PC-3 (cell line): Measurements from ENCODE around the gene ADORA3. TPM values are rescaled to one million over a fixed set of nuclear protein-coding genes. Genes with fewer than 3 reads are reported as not detected.

Experiments used
- ATAC-seq: fragments of 200-7000 bp; cut with Tn5 transposase; 2 replicates; pipeline ENCODE4 v1.9.1; 2020; ENCODE audit warnings: mild to moderate bottlenecking, moderate library complexity
- BruUV-seq: library from RNA; stranded (reverse); fragments of 400-500 nt; replicated peaks from 2 replicates; lab custom pipeline; 2021; lab: Mats Ljungman, UMichigan
- CTCF ChIA-PET: fragments of 300-600 bp; sonication (Branson Sonifier 250); formaldehyde crosslinking; loops from one replicate; lab custom pipeline; 2022; ENCODE audit warnings: antibody characterized with exemption; lab: Charles Lee
- POLR2A ChIA-PET: fragments of 300-600 bp; sonication (Branson Sonifier 250); formaldehyde crosslinking; loops from one replicate; lab custom pipeline; 2022; ENCODE audit warnings: antibody characterized with exemption; ENCODE audit not compliant: unreplicated experiment; lab: Charles Lee
- DNase-seq: peaks from one replicate; pipeline ENCODE4 v3.0.0-alpha.2; 2015
- H2AFZ ChIP-seq: fragments of 300-600 bp; sonication (generic); 2 replicates; pipeline ENCODE4 v1.6.0; 2016; ENCODE audit warnings: antibody characterized with exemption, low read length
- H3F3A ChIP-seq: fragments of 300-600 bp; sonication (generic); one replicate; pipeline ENCODE4 v1.6.0; 2017; ENCODE audit warnings: antibody characterized with exemption, low read length, control low read depth, mild to moderate bottlenecking; ENCODE audit not compliant: unreplicated experiment
- H3K27ac ChIP-seq: fragments of 300-600 bp; sonication (generic); 2 replicates; pipeline ENCODE4 v1.5.1; 2016; ENCODE audit warnings: mild to moderate bottlenecking, low read length
- H3K27me3 ChIP-seq: fragments of 300-600 bp; sonication (generic); 2 replicates; pipeline ENCODE4 v1.6.1; 2016; ENCODE audit warnings: low read length, mixed read lengths
- H3K36me3 ChIP-seq: fragments of 300-600 bp; sonication (generic); 2 replicates; pipeline ENCODE4 v1.6.1; 2016; ENCODE audit warnings: low read depth, mixed run types, low read length, mixed read lengths
- H3K4me1 ChIP-seq: fragments of 300-600 bp; sonication (generic); 2 replicates; pipeline ENCODE4 v1.5.1; 2016; ENCODE audit warnings: low read length; ENCODE audit not compliant: insufficient read depth
- H3K4me2 ChIP-seq: fragments of 300-600 bp; sonication (generic); 2 replicates; pipeline ENCODE4 v1.6.0; 2016; ENCODE audit warnings: low read length
- H3K4me3 ChIP-seq: fragments of 300-600 bp; sonication (generic); 2 replicates; pipeline ENCODE4 v1.5.1; 2016; ENCODE audit warnings: mild to moderate bottlenecking, low read length, mixed read lengths
- H3K79me2 ChIP-seq: fragments of 300-600 bp; sonication (generic); 2 replicates; pipeline ENCODE4 v1.6.1; 2017; ENCODE audit warnings: low read length, mixed read lengths
- H3K9ac ChIP-seq: fragments of 300-600 bp; sonication (generic); 2 replicates; pipeline ENCODE4 v1.6.0; 2016; ENCODE audit warnings: mild to moderate bottlenecking, low read length
- H3K9me2 ChIP-seq: fragments of 300-600 bp; sonication (generic); replicated peaks from 2 replicates; pipeline ENCODE4 v1.6.1; 2016; ENCODE audit warnings: mixed run types, low read length, mixed read lengths
- H3K9me3 ChIP-seq: fragments of 300-600 bp; sonication (generic); 2 replicates; pipeline ENCODE4 v1.6.1; 2016; ENCODE audit warnings: low read length, mixed read lengths
- H4K20me1 ChIP-seq: fragments of 300-600 bp; sonication (generic); 2 replicates; pipeline ENCODE4 v1.6.1; 2016; ENCODE audit warnings: low read length, mixed read lengths
- EZH2 ChIP-seq: fragments of 300-600 bp; sonication (generic); IDR thresholded peaks from one replicate; pipeline ENCODE4 v1.6.1; 2017; ENCODE audit warnings: antibody characterized with exemption, mild to moderate bottlenecking, low read length; ENCODE audit not compliant: unreplicated experiment
- EZH2phosphoT487 ChIP-seq: fragments of 300-600 bp; sonication (generic); IDR thresholded peaks from 2 replicates; pipeline ENCODE4 v1.6.1; 2018; ENCODE audit warnings: mild to moderate bottlenecking, antibody characterized with exemption, low read length, borderline replicate concordance
- intact Hi-C: fragments of 100-400 bp; cut with micrococcal nuclease; formaldehyde crosslinking; loops from 2 replicates; pipeline ENCODE4 v1.9.0; 2023
- total RNA-seq: library from RNA; depleted of rRNA; stranded (reverse); fragments of >200 nt; gene quantifications from 2 replicates; pipeline ENCODE4 v1.2.3, GENCODE V29; 2014
- TF ChIP-seq, protein P1 (sequence below): fragments of 300-600 bp; sonication (generic); conservative IDR thresholded peaks from 2 replicates; pipeline ENCODE4 v1.5.1; 2017; ENCODE audit warnings: antibody characterized with exemption, low read depth, mild to moderate bottlenecking, low read length

Gene ADORA3
- total RNA-seq, 1 experiment from 2014 or later = not detected

- Histone ChIP-seq H3K9me2 (no peaks in the 10 kb centered on the region), H3K36me3 (peaks cover 71% of the 10 kb centered on the region), H2AFZ (no peak overlapping the region), H3K4me2 (no peak overlapping the region), H3F3A (no peaks in the 10 kb centered on the region), H4K20me1 (peaks cover 16% of the 10 kb centered on the region; the same call in 1 of the 2 replicates), H3K9me3 (no peaks in the 10 kb centered on the region), H3K4me3 (no peak overlapping the region), H3K9ac (no peak overlapping the region), H3K27ac (no peak overlapping the region), H3K4me1 (peaks cover 14% of the 10 kb centered on the region), H3K79me2 (peaks cover 56% of the 10 kb centered on the region), H3K27me3 (no peaks in the 10 kb centered on the region)
- ChIA-PET CTCF (no interaction called here), POLR2A (no interaction called here)
- ATAC-seq = no peak
- DNase-seq = no peak
- no peak for TF ChIP-seq EZH2
- TF ChIP-seq, protein P1, sequence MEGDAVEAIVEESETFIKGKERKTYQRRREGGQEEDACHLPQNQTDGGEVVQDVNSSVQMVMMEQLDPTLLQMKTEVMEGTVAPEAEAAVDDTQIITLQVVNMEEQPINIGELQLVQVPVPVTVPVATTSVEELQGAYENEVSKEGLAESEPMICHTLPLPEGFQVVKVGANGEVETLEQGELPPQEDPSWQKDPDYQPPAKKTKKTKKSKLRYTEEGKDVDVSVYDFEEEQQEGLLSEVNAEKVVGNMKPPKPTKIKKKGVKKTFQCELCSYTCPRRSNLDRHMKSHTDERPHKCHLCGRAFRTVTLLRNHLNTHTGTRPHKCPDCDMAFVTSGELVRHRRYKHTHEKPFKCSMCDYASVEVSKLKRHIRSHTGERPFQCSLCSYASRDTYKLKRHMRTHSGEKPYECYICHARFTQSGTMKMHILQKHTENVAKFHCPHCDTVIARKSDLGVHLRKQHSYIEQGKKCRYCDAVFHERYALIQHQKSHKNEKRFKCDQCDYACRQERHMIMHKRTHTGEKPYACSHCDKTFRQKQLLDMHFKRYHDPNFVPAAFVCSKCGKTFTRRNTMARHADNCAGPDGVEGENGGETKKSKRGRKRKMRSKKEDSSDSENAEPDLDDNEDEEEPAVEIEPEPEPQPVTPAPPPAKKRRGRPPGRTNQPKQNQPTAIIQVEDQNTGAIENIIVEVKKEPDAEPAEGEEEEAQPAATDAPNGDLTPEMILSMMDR = no peak
- no peak for TF ChIP-seq EZH2phosphoT487
- intact Hi-C loops = no loop called here
- BruUV-seq = no TSS peak
These were observed 48.4 kb downstream of the ADORA3 start for GRCh38 chr1:111454859-111455641.

GRCh38 chr1:111453706-111454105 is 49.7 kb downstream of the ADORA3 start:
- intact Hi-C loops = no loop called here
- no peaks in the 10 kb centered on the region for H3K27me3 ChIP-seq
- no peak overlapping the region for H3K9ac ChIP-seq
- DNase-seq (no peak), ATAC-seq (no peak)
- BruUV-seq = no TSS peak
- no peak overlapping the region for H3K4me2 ChIP-seq
- H3K4me3 ChIP-seq = no peak overlapping the region
- no peaks in the 10 kb centered on the region for H3K9me2 ChIP-seq
- no peak overlapping the region for H3K27ac ChIP-seq
- POLR2A ChIA-PET = no interaction called here
- TF ChIP-seq EZH2phosphoT487 = no peak
- TF ChIP-seq EZH2 = no peak
- TF ChIP-seq, protein P1 = no peak
- no peaks in the 10 kb centered on the region for H3F3A ChIP-seq
- H3K9me3 ChIP-seq = no peaks in the 10 kb centered on the region
- no peak overlapping the region for H2AFZ ChIP-seq
- H4K20me1 ChIP-seq = peaks cover 16% of the 10 kb centered on the region; the same call in 1 of the 2 replicates
- CTCF ChIA-PET = no interaction called here
- peaks cover 68% of the 10 kb centered on the region for H3K79me2 ChIP-seq
- peaks cover 14% of the 10 kb centered on the region for H3K4me1 ChIP-seq
- H3K36me3 ChIP-seq = peaks cover 58% of the 10 kb centered on the region

DNA sequence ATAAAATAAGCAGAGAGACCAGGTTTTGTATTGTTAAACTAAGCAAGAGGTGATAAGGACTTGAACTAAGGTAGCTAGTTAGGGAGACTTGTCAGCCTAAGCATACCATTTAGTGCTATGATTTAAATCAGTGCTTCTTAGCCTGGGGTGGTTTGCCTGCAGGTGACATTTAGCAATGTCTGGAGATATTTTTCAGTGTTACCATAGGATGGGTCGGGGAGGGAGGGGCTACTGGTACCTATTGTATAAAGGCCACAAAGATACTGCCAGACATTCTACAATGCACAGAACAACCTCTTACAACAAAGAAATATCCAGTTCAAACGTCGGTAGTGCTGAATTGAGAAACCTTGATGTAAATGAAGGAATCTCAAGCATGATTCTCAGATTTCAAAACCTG is 50.9 kb downstream of the ADORA3 start:
- H4K20me1 ChIP-seq = peaks cover 21% of the 10 kb centered on the region
- no peak overlapping the region for H2AFZ ChIP-seq
- no peaks in the 10 kb centered on the region for H3K9me2 ChIP-seq
- no peaks in the 10 kb centered on the region for H3F3A ChIP-seq
- no peak overlapping the region for H3K9ac ChIP-seq
- BruUV-seq = no TSS peak
- no peaks in the 10 kb centered on the region for H3K9me3 ChIP-seq
- DNase-seq (no peak), ATAC-seq (no peak)
- H3K27ac ChIP-seq = no peak overlapping the region
- ChIA-PET CTCF (no interaction called here), POLR2A (interaction anchor here (0.6 kb wide), 1 partner anchor 516 kb away, joined by 3 read pairs; no protein-coding TSS in a partner anchor)
- intact Hi-C loops = no loop called here
- TF ChIP-seq EZH2phosphoT487 (no peak), EZH2 (no peak)
- TF ChIP-seq, protein P1 = no peak
- H3K27me3 ChIP-seq = no peaks in the 10 kb centered on the region
- peaks cover 16% of the 10 kb centered on the region for H3K4me1 ChIP-seq
- peaks cover 46% of the 10 kb centered on the region; the same call in 1 of the 2 replicates for H3K36me3 ChIP-seq
- no peak overlapping the region for H3K4me2 ChIP-seq
- no peak overlapping the region for H3K4me3 ChIP-seq
- peaks cover 79% of the 10 kb centered on the region for H3K79me2 ChIP-seq
